Fibroblast of skin of right biceps (primary cell): ENCODE results near the gene CNTN5.

Experiments used
- DNase-seq: peaks from one replicate; pipeline ENCODE4 v3.0.0-alpha.2; 2013

Gene CNTN5

DNA sequence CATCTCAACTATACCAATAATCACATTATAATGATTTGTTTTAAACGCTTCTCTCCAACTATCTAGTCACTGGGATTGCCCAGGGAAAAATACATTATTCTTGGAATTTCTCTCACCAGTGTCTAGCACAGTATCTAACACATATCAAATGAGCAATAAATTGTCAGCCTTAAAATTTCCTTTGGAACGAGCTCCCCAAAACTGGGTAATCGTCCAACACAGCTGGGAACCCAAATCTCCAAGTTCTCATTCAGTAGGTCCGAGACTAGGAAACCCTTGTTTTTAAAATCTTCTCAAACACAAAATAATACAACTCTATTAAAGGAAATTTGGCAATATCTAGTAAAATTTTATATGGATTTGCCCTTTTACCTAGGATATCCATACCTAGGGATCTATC lies 1338.5 kb downstream of the CNTN5 start:
- DNase-seq = no peak

DNA sequence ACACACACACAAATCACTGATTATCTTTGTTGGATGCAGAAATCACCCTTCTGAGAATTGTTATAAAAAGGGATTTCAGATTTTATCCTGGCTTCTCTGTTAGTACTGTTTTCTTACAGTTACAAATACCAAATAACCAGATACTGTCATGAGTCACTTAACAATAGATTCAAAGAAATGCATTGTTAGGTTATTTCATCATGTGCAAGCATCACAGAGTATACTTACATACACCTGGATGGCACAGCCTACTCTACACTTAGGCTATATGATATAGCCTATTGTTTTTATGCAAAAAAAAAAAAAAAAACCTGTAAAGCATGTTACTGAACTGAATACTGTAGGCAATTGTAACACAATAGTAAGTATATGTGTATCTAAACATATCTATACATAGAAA lies 1347.1 kb downstream of the CNTN5 start:
- no peak for DNase-seq

DNA sequence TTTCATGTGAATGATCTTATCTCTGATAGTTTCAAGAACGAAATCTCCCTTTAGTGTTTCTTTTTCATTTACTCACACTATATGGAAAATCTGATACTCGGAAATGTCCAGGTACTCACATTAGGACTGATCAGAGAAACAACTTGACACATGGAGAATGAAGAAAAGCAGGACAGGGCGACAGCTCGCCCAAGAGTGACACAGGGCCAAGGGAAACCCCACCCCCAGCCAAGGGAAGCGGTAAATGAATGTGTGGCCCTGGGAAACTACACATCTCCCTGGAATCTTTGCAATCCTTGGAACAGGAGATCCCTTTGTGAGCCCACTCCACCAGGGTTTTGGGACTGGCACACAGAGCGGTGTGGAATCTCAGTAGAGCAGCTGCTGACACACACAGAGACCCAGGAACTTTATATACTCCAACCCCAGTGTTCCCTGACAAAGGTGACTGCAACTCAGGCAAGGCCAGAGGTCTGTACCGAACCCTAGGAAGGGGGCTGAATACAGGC lies 1362.7 kb downstream of the CNTN5 start:
- DNase-seq = no peak

DNA sequence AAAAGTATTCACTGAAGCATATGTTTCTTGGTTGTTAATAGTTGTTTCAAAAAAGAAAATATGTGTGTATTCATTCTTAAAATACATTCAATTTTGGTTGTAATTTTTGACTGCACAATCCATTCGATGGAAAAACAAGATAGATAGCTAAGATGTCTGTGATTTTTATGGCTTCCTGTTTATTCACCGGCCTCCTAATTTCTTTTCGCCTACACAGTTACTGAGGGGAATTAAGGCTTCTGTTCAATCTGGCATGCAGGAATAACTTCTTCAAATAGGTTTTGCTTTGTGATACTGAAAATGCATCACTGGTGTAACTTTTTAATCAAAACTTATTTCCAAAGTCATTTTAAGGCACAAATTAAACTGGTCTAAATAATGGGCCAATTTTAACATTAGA lies 1375.5 kb downstream of the CNTN5 start:
- no peak for DNase-seq

DNA sequence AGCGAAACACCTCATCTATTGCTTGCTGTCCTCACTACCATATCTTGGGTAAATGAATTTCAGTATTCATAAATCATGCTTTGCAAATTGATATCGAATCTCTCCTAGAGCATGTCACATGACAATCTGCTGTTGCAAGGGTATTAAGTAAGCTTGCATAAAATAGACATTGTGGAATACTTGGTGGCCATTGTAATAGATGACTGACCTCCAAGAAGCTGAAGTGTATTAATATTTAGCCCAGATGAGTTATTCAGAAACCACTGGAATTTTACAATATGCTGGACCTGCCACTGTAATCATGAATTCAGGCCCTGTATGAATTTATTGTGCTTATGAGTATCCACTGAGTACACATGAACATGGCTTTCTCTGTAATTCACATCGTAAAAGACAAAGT lies 1376.7 kb downstream of the CNTN5 start:
- DNase-seq = no peak

DNA sequence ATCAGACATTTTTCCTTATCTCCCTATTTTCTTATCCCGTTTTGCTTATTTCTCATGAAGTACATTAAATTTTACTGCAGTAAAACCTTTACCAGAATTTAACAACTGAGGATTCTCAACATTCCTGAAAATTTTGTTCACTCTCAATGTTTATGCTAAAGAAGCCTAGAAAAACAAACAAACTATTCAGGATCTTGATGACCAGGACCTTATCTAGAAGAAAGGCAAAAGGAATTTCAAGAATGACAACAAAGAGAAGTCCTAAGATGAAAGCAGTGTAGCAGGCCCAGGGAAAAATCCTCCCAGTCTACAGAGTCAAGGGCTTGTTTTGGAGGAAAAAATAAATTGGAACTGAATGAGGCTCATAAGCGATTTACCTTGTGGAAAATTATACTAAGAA lies 1383.1 kb downstream of the CNTN5 start:
- DNase-seq = no peak

DNA sequence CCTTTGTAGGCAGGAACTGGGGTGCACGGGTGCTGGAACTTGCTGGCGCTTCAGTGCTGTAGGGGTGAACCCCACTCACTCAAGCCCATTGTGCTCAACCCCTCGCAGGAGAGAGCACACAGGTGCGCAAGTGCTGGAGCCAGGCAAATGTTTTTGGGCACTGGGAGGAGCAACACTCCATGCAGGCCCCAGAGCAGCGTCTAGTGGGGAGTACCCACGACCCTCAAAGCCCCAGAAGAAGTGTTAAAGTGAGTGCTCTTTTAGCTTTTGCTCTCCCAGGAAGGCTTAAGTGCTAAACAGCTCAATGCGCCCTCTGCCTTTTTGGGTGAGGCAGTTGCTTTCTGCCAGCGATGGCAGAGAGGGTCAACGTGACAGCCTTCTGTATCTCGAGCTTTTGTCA lies 1384.2 kb downstream of the CNTN5 start:
- DNase-seq = no peak
